ENCODE measurements around the gene VNN1. TPM values are rescaled to one million over a fixed set of nuclear protein-coding genes. Genes with fewer than 3 reads are reported as not detected.

Gene VNN1
- total RNA-seq, 2 experiments from 2014 or later = not detected

DNA sequence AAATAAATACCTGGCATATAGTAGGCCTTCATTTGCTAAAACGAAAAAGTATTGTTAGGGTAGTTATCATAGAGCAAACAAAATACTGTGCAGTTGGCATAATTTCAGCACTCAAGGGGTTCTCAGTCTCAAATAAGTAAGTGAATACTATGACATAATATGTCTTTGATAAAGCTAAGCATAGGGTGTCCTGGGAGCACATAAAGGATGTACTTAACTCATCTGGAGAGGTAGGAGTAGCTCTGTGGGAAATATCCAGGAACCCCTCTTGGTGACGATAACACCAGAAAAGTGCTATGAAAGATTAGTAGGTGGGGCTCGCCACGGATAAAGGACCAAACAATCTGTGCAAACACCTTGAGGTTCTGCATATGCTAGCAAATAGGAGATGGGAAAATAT is 23.2 kb downstream of the VNN1 start:
- H3K27ac Mint-ChIP-seq = no peak overlapping the region
- H3K4me1 Mint-ChIP-seq (ENCODE audit: low read depth) = no peaks in the 10 kb centered on the region
- TF ChIP-seq, protein P1, sequence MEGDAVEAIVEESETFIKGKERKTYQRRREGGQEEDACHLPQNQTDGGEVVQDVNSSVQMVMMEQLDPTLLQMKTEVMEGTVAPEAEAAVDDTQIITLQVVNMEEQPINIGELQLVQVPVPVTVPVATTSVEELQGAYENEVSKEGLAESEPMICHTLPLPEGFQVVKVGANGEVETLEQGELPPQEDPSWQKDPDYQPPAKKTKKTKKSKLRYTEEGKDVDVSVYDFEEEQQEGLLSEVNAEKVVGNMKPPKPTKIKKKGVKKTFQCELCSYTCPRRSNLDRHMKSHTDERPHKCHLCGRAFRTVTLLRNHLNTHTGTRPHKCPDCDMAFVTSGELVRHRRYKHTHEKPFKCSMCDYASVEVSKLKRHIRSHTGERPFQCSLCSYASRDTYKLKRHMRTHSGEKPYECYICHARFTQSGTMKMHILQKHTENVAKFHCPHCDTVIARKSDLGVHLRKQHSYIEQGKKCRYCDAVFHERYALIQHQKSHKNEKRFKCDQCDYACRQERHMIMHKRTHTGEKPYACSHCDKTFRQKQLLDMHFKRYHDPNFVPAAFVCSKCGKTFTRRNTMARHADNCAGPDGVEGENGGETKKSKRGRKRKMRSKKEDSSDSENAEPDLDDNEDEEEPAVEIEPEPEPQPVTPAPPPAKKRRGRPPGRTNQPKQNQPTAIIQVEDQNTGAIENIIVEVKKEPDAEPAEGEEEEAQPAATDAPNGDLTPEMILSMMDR (IDR thresholded peaks at IDR 0.05) = no peak
- no peak overlapping the region for H3K4me3 Mint-ChIP-seq
- H3K9me3 Mint-ChIP-seq = peaks cover 2% of the 10 kb centered on the region
- intact Hi-C loops (cut with micrococcal nuclease) = no loop called here
- H3K36me3 Mint-ChIP-seq (ENCODE audit: low read depth) = no peaks in the 10 kb centered on the region
- POLR2A ChIA-PET = no interaction called here
- DNase-seq (no peak), ATAC-seq (no peak)
- CTCF ChIA-PET = interaction anchor here (0.9 to 1.3 kb wide), 2 partner anchors 20 to 29 kb away, joined by 3 to 4 read pairs; no protein-coding TSS in a partner anchor
- H3K27me3 Mint-ChIP-seq = peaks cover 30% of the 10 kb centered on the region

DNA sequence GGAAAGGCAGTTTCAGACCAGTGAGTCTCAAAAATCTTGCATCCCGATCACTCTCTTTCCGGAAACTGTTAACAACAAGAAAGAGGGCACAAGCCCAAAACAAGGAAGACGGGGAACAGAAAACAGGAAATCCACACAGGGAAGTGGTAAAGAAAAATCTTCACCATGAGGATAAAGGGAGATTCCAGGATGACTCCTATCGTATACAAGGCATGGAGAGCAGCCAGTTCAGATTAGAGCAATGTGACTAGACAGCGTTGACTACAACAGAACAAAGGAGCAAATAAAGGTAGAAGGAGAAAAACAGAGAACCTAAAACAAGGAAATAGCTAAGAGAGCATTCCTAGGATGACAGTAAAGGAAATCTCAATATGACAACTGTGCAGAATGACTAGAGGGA is 26.5 kb downstream of the VNN1 start:
- Mint-ChIP-seq H3K36me3 (ENCODE audit: low read depth) (no peaks in the 10 kb centered on the region), H3K4me1 (ENCODE audit: low read depth) (no peaks in the 10 kb centered on the region), H3K27me3 (peaks cover 31% of the 10 kb centered on the region), H3K9me3 (no peaks in the 10 kb centered on the region), H3K4me3 (no peak overlapping the region), H3K27ac (no peak overlapping the region)
- POLR2A ChIA-PET = no interaction called here
- ATAC-seq = no peak
- intact Hi-C loops (cut with micrococcal nuclease) = no loop called here
- no peak for DNase-seq
- CTCF ChIA-PET = interaction anchor here (1.3 kb wide), 1 partner anchor 17 kb away, joined by 4 read pairs; no protein-coding TSS in a partner anchor
- TF ChIP-seq, protein P1 (IDR thresholded peaks at IDR 0.05) = no peak

DNA sequence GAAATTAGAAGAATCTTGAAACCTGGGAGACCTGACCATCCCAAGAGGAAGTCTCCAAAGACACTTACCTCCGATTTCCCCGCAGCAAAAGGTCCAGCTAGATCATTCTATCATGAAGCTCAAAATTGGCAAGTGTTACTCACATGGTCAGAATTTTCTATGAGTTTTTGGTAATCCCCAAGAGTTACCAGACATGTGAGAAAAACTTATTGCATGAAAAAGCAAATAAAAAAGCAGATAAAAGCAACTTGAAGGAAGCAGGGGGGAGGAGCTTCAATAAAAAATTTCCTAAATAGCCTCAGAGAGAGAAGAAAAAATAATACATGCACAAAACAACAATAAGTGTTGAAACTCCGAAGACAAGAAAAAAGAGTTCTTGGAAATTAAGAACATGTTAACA is 27.3 kb downstream of the VNN1 start:
- H3K27me3 Mint-ChIP-seq = peaks cover 31% of the 10 kb centered on the region
- ATAC-seq (no peak), DNase-seq (no peak)
- POLR2A ChIA-PET = no interaction called here
- no peaks in the 10 kb centered on the region for H3K36me3 Mint-ChIP-seq (ENCODE audit: low read depth)
- no peak overlapping the region for H3K4me3 Mint-ChIP-seq
- no peaks in the 10 kb centered on the region for H3K9me3 Mint-ChIP-seq
- TF ChIP-seq, protein P1 (IDR thresholded peaks at IDR 0.05) = no peak
- CTCF ChIA-PET = no interaction called here
- intact Hi-C loops (cut with micrococcal nuclease) = no loop called here
- no peak overlapping the region for H3K27ac Mint-ChIP-seq
- H3K4me1 Mint-ChIP-seq (ENCODE audit: low read depth) = no peaks in the 10 kb centered on the region

DNA sequence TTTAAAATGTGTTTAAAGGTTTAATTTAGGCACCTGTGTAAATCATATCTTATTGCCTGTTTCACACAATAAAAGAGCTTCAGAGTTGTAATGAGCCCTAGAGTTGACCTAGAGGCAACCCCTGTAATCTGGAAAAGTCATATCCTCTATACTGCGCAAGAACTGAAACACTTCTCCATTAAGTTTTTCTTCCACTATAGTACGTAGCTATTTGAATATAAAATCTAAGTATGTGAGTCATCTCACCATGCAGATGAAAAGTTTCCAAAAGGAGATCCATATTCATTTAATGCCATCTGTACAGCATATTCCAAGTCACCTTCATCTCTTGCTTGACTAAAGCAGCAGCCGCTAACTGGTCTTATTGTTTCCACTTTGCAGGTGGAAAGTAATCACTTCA is 28.8 kb downstream of the VNN1 start:
- H3K4me3 Mint-ChIP-seq = no peak overlapping the region
- DNase-seq (no peak), ATAC-seq (no peak)
- no peak overlapping the region for H3K27ac Mint-ChIP-seq
- H3K27me3 Mint-ChIP-seq = peaks cover 20% of the 10 kb centered on the region
- TF ChIP-seq, protein P1 (IDR thresholded peaks at IDR 0.05) = no peak
- ChIA-PET POLR2A (no interaction called here), CTCF (interaction anchor here (1.3 kb wide), 1 partner anchor 14 kb away, joined by 4 read pairs; no protein-coding TSS in a partner anchor)
- no peaks in the 10 kb centered on the region for H3K4me1 Mint-ChIP-seq (ENCODE audit: low read depth)
- intact Hi-C loops (cut with micrococcal nuclease) = no loop called here
- H3K9me3 Mint-ChIP-seq = no peaks in the 10 kb centered on the region
- no peaks in the 10 kb centered on the region for H3K36me3 Mint-ChIP-seq (ENCODE audit: low read depth)

DNA sequence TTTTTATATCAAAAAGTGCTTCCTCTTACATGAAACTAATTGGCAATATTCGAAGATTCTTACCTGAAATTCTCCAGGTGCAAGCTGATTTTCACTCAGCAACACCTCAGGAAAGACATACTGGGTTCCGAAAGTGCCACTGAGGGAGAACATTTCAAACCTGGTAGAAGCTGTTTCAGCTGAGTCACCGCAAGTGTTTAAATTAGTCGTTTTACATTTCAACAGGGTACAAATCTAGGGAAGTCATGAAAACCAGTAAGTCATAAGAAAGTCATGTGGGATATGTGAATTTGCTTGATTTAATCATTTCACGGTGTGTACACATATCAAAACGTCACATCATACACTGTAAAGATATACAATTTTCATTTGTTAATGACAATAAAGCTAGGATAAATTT is 29.6 kb downstream of the VNN1 start:
- POLR2A ChIA-PET = no interaction called here
- Mint-ChIP-seq H3K4me1 (ENCODE audit: low read depth) (no peaks in the 10 kb centered on the region), H3K27me3 (peaks cover 15% of the 10 kb centered on the region), H3K9me3 (no peaks in the 10 kb centered on the region), H3K4me3 (no peak overlapping the region), H3K36me3 (ENCODE audit: low read depth) (no peaks in the 10 kb centered on the region), H3K27ac (no peak overlapping the region)
- TF ChIP-seq, protein P1 (IDR thresholded peaks at IDR 0.05) = no peak
- no peak for DNase-seq
- intact Hi-C loops (cut with micrococcal nuclease) = no loop called here
- no peak for ATAC-seq
- CTCF ChIA-PET = interaction anchor here (0.5 to 1.3 kb wide), 2 partner anchors 13 to 25 kb away, joined by 3 to 4 read pairs; partner anchors contain the start of gene TAAR1
